ENCODE results near the gene PRUNE2. TPM values are rescaled to one million over a fixed set of nuclear protein-coding genes. Genes with fewer than 3 reads are reported as not detected.

Gene PRUNE2
- polyA plus RNA-seq, 3 donors, result 0.72 to 1.8 (median 1.5) TPM

- Histone ChIP-seq H3K79me2 (ENCODE audit: insufficient read depth, low read length) (no peaks in the 10 kb centered on the region), H3K4me2 (replicated peaks; ENCODE audit: extremely low read depth, low read length, poor library complexity, severe bottlenecking) (no peak overlapping the region), H3K9me3 (replicated peaks in 1 of 2; ENCODE audit: control insufficient read depth in 1 of 2, insufficient read depth in 1 of 2, low read length in 2 of 2) (no peaks in the 10 kb centered on the region), H3K36me3 (replicated peaks in 1 of 2; ENCODE audit: control insufficient read depth in 1 of 2, insufficient read depth in 2 of 2, low read length in 2 of 2) (no peaks in the 10 kb centered on the region), H3K27me3 (ENCODE audit: control insufficient read depth in 2 of 2, insufficient read depth in 2 of 2, low read length in 2 of 2) (no peaks in the 10 kb centered on the region), H3K9ac (ENCODE audit: insufficient read depth, low read length, poor library complexity, severe bottlenecking) (no peak overlapping the region), H3K4me3 (replicated peaks in 1 of 3; ENCODE audit: low read depth in 2 of 3, low read length in 3 of 3) (no peak overlapping the region), H3K27ac (ENCODE audit: low read depth in 1 of 2, low read length in 2 of 2) (no peak overlapping the region), H4K20me1 (ENCODE audit: insufficient read depth, low read length) (no peaks in the 10 kb centered on the region), H2AFZ (ENCODE audit: insufficient read depth, low read depth, low read length, poor library complexity, severe bottlenecking) (no peak overlapping the region), H3K4me1 (ENCODE audit: control insufficient read depth in 1 of 2, insufficient read depth in 2 of 2, low read length in 2 of 2) (no peaks in the 10 kb centered on the region)
- intact Hi-C loops (cut with micrococcal nuclease), result no loop called here
- Mint-ChIP-seq H3K27ac (no peak overlapping the region), H3K4me1 (no peaks in the 10 kb centered on the region), H3K27me3 (ENCODE audit: low read depth in 3 of 3) (peaks cover 0 to 12% (median 11%) of the 10 kb centered on the region in 3 donors), H3K9me3 (peaks cover 0 to 4% (median 3%) of the 10 kb centered on the region in 7 donors), H3K4me3 (no peak overlapping the region), H3K36me3 (no peaks in the 10 kb centered on the region)
- no CpG with 5 or more reads among the region's 1 CpG for WGBS (ENCODE audit: insufficient coverage)
- TF ChIP-seq CTCF (IDR thresholded peaks at IDR 0.05), result no peak
- DNase-seq, result no peak
Measured at GRCh38 chr9:76921165-76921564, 15.3 kb upstream of the PRUNE2 start.

GRCh38 chr9:76917299-76917698, 11.4 kb upstream of the PRUNE2 start:
- DNase-seq, result no peak
- no peaks in the 10 kb centered on the region for H3K9me3 ChIP-seq (replicated peaks in 1 of 2; ENCODE audit: control insufficient read depth in 1 of 2, insufficient read depth in 1 of 2, low read length in 2 of 2)
- Mint-ChIP-seq H3K27ac (no peak overlapping the region), H3K27me3 (ENCODE audit: low read depth in 3 of 3) (peaks cover 0 to 9% (median 7%) of the 10 kb centered on the region in 3 donors), H3K9me3 (peaks cover 0 to 6% (median 0%) of the 10 kb centered on the region in 7 donors), H3K36me3 (no peaks in the 10 kb centered on the region), H3K4me1 (peaks cover 2% of the 10 kb centered on the region), H3K4me3 (no peak overlapping the region)
- intact Hi-C loops (cut with micrococcal nuclease), result no loop called here
- WGBS (ENCODE audit: insufficient coverage), result 100% methylated on average over 1 of the region's 4 CpGs
- TF ChIP-seq CTCF (IDR thresholded peaks at IDR 0.05), result no peak
- no peaks in the 10 kb centered on the region for H4K20me1 ChIP-seq (ENCODE audit: insufficient read depth, low read length)
- H3K9ac ChIP-seq (ENCODE audit: insufficient read depth, low read length, poor library complexity, severe bottlenecking), result no peak overlapping the region
- no peaks in the 10 kb centered on the region for H3K36me3 ChIP-seq (replicated peaks in 1 of 2; ENCODE audit: control insufficient read depth in 1 of 2, insufficient read depth in 2 of 2, low read length in 2 of 2)
- no peak overlapping the region for H3K4me2 ChIP-seq (replicated peaks; ENCODE audit: extremely low read depth, low read length, poor library complexity, severe bottlenecking)
- H2AFZ ChIP-seq (ENCODE audit: insufficient read depth, low read depth, low read length, poor library complexity, severe bottlenecking), result no peak overlapping the region
- no peaks in the 10 kb centered on the region for H3K27me3 ChIP-seq (ENCODE audit: control insufficient read depth in 2 of 2, insufficient read depth in 2 of 2, low read length in 2 of 2)
- no peaks in the 10 kb centered on the region for H3K4me1 ChIP-seq (ENCODE audit: control insufficient read depth in 1 of 2, insufficient read depth in 2 of 2, low read length in 2 of 2)
- H3K4me3 ChIP-seq (replicated peaks in 1 of 3; ENCODE audit: low read depth in 2 of 3, low read length in 3 of 3), result no peak overlapping the region
- no peak overlapping the region for H3K27ac ChIP-seq (ENCODE audit: low read depth in 1 of 2, low read length in 2 of 2)
- no peaks in the 10 kb centered on the region for H3K79me2 ChIP-seq (ENCODE audit: insufficient read depth, low read length)

Data from CD14-positive monocyte (primary cell).